HepG2 (cell line): ENCODE data around the gene CR1L. TPM values are rescaled to one million over a fixed set of nuclear protein-coding genes. Genes with fewer than 3 reads are reported as not detected.
A peak's percentile ranks its signal among the peaks of the same experiment; 100 is the strongest.

ENCODE experiments used
- AGO2 ChIP-seq: fragments of 200-400 bp; formaldehyde crosslinking; optimal IDR thresholded peaks from 2 replicates; pipeline ENCODE3; 2017; ENCODE audit warnings: mild to moderate bottlenecking, low read depth, low read length, moderate library complexity
- AKAP8 ChIP-seq: sonication (generic); formaldehyde crosslinking; IDR thresholded peaks from 2 replicates; pipeline ENCODE4 v1.5.1; 2020; ENCODE audit warnings: mild to moderate bottlenecking, missing genetic modification reagents
- E2F2 ChIP-seq: sonication (generic); formaldehyde crosslinking; IDR thresholded peaks from 2 replicates; pipeline ENCODE4 v1.4.0; 2020; ENCODE audit warnings: missing genetic modification reagents, borderline replicate concordance
- FOXK1 ChIP-seq: sonication (generic); formaldehyde crosslinking; IDR thresholded peaks from 2 replicates; pipeline ENCODE4 v1.4.0; 2020; ENCODE audit warnings: low read depth, missing genetic modification reagents, borderline replicate concordance
- KAT7 ChIP-seq: IDR thresholded peaks from 2 replicates; pipeline ENCODE4 v1.6.1; 2018; ENCODE audit warnings: borderline replicate concordance, missing compliant biosample characterization
- SIX4 ChIP-seq: sonication (generic); formaldehyde crosslinking; IDR thresholded peaks from 2 replicates; pipeline ENCODE4 v1.4.0; 2020; ENCODE audit warnings: missing genetic modification reagents
- SMAD1 ChIP-seq: sonication (generic); formaldehyde crosslinking; IDR thresholded peaks from 2 replicates; pipeline ENCODE4 v1.4.0; 2020; ENCODE audit warnings: missing genetic modification reagents, low read depth, mild to moderate bottlenecking, borderline replicate concordance
- ZBTB4 ChIP-seq: sonication (generic); formaldehyde crosslinking; IDR thresholded peaks from 2 replicates; pipeline ENCODE4 v1.4.0; 2020; ENCODE audit warnings: missing genetic modification reagents, mild to moderate bottlenecking, borderline replicate concordance
- ZNF430 ChIP-seq: sonication (generic); formaldehyde crosslinking; IDR thresholded peaks from 2 replicates; pipeline ENCODE4 v1.9.0; 2021; ENCODE audit warnings: mild to moderate bottlenecking, missing genetic modification reagents
- polyA plus RNA-seq, 8 experiments: library from polyadenylated mRNA; depleted of rRNA in 3 of 8; stranded (reverse) in 7 of 8; unstranded in 1 of 8; fragments of >200 nt; fragmentation: Illumina TruSeq in 4 of 8; extraction: Trizol in 4 of 8; gene quantifications; 2 replicates each; pipeline versions ENCODE4 v1.2.1 to v1.2.3, GENCODE V29; 2011 to 2016; ENCODE audit warnings: low read depth in 4 of 8, missing spikeins in 1 of 8, mixed read lengths in 1 of 8; ENCODE audit not compliant: insufficient read depth in 1 of 8
- total RNA-seq, 5 experiments: library from RNA; depleted of rRNA; stranded (reverse); fragments of >200 nt; fragmentation: Illumina TruSeq; extraction: Trizol; gene quantifications; 2 replicates each; pipeline ENCODE4 v1.2.3, GENCODE V29; 2016; ENCODE audit warnings: low read depth in 1 of 5
- TF ChIP-seq, protein P1 (sequence below): sonication (generic); formaldehyde crosslinking; IDR thresholded peaks from 2 replicates; pipeline ENCODE4 v1.4.0; 2020; ENCODE audit warnings: missing genetic modification reagents, borderline replicate concordance
- TF ChIP-seq, protein P2 (sequence below), 2 experiments: fragments of 450-650 bp in 1 of 2; sonication (generic) in 1 of 2; formaldehyde crosslinking in 1 of 2; IDR thresholded peaks; 2 replicates each; pipeline versions ENCODE4 v1.6.1 to v1.8.0; 2016 to 2022; ENCODE audit warnings: antibody characterized with exemption in 1 of 2, mild to moderate bottlenecking in 1 of 2, missing genetic modification reagents in 1 of 2

CR1L gene
- total and polyA plus RNA-seq, 2 of the 13 experiments (the other 11 are each of a cell fraction or from before 2014, with no cell fraction given): not detected

GRCh38 chr1:207752456-207752998 lies 107.6 kb downstream of the CR1L start (continued):
- TF ChIP-seq SMAD1 (CRISPR knock-in tag) (peak; percentile 83; the same call in 1 of the 2 replicates), AGO2 (peak; percentile 34), SIX4 (peak; percentile 33; the same call in 1 of the 2 replicates), ZNF430 (CRISPR knock-in tag) (no peak; the same call in 1 of the 2 replicates), KAT7 (CRISPR knock-in tag) (no peak), ZBTB4 (CRISPR knock-in tag) (no peak), FOXK1 (CRISPR knock-in tag) (no peak), E2F2 (CRISPR knock-in tag) (no peak), AKAP8 (no peak)
- TF ChIP-seq, protein P1, sequence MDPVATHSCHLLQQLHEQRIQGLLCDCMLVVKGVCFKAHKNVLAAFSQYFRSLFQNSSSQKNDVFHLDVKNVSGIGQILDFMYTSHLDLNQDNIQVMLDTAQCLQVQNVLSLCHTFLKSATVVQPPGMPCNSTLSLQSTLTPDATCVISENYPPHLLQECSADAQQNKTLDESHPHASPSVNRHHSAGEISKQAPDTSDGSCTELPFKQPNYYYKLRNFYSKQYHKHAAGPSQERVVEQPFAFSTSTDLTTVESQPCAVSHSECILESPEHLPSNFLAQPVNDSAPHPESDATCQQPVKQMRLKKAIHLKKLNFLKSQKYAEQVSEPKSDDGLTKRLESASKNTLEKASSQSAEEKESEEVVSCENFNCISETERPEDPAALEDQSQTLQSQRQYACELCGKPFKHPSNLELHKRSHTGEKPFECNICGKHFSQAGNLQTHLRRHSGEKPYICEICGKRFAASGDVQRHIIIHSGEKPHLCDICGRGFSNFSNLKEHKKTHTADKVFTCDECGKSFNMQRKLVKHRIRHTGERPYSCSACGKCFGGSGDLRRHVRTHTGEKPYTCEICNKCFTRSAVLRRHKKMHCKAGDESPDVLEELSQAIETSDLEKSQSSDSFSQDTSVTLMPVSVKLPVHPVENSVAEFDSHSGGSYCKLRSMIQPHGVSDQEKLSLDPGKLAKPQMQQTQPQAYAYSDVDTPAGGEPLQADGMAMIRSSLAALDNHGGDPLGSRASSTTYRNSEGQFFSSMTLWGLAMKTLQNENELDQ (CRISPR knock-in tag): no peak
- TF ChIP-seq, protein P2, sequence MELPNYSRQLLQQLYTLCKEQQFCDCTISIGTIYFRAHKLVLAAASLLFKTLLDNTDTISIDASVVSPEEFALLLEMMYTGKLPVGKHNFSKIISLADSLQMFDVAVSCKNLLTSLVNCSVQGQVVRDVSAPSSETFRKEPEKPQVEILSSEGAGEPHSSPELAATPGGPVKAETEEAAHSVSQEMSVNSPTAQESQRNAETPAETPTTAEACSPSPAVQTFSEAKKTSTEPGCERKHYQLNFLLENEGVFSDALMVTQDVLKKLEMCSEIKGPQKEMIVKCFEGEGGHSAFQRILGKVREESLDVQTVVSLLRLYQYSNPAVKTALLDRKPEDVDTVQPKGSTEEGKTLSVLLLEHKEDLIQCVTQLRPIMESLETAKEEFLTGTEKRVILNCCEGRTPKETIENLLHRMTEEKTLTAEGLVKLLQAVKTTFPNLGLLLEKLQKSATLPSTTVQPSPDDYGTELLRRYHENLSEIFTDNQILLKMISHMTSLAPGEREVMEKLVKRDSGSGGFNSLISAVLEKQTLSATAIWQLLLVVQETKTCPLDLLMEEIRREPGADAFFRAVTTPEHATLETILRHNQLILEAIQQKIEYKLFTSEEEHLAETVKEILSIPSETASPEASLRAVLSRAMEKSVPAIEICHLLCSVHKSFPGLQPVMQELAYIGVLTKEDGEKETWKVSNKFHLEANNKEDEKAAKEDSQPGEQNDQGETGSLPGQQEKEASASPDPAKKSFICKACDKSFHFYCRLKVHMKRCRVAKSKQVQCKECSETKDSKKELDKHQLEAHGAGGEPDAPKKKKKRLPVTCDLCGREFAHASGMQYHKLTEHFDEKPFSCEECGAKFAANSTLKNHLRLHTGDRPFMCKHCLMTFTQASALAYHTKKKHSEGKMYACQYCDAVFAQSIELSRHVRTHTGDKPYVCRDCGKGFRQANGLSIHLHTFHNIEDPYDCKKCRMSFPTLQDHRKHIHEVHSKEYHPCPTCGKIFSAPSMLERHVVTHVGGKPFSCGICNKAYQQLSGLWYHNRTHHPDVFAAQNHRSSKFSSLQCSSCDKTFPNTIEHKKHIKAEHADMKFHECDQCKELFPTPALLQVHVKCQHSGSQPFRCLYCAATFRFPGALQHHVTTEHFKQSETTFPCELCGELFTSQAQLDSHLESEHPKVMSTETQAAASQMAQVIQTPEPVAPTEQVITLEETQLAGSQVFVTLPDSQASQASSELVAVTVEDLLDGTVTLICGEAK (IDR thresholded peaks at IDR 0.05): no peak
- TF ChIP-seq, protein P2 (CRISPR knock-in tag; IDR thresholded peaks at IDR 0.05): no peak
